Measurements from ENCODE around the gene RRBP1.
"Not testable (repeated sequence)": the region's sequence is repeated elsewhere in the genome, so short reads cannot be mapped to it uniquely, and the experiment has no call there.

RRBP1 gene

DNA sequence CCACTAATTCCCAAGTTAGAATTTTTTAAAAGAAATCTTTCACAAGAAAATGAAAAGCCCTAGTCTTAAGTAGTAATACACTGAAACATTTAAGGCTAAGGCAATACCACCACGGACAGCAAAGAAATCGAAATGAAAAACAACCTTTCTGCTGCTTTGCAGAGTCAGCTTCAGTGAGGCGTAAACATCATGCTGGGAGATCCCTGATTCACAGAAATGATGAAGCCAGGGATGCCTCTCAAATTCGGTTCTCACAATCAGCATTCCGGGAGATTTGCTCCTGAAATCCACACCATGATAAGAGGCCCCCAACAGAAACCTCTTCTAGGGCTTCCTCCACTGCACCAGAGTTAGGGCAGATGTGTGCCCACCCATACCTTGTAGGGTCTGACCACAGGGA, 18.6 kb downstream of the RRBP1 start:
- DNase-seq (ENCODE audit: low spot score), result no peak

DNA sequence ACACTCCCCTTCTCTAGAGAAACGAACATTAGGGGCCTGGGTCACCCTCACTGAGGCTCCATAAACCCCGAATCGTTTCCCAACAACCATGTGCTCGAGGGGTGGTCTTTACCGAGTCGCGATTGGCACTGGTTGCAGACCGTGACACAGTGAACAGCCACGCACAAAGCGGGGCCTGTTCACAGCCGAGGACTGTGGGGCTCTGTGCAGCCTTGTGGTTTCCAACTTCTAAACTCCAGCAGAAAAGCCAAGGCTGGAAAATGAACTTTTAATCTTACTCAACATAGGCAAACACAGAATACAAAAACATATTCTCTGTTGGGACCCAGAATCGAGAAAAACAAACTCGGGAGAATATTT, 19.0 kb downstream of the RRBP1 start:
- DNase-seq (ENCODE audit: low spot score), result no peak

DNA sequence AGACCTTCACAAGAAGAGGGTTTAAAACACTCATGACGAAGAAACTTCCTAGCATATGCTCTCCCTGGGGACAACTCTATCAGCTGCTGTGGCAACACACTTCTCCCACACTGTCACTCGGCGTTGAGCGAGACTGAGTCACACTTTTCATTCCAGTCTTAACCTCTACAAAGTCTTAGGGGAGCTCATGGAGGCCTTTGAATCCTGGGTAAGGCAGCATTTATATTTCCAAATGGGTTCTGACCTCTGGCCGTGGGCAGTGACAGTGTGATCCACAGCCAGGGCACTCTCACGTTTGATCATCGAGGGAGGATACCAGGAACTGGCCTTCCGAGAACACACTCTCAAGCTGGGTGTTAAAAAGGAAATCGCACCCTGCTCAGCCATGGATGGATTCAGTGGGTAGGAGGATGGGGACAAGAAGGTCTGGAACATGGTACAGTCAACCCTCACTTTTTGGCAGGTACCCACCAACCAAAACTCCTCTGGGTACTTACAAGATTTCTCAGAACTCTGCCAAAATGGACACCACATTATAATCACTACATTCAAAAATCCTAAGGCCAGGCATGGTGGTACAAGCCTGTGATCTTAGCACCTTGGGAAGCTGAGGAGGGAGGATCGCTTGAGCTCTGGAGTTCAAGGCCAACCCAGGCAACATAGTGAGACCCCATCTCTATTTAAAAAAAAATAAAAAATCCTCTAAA, 19.6 kb downstream of the RRBP1 start:
- DNase-seq (ENCODE audit: low spot score), result peak; percentile 76

- DNase-seq (ENCODE audit: low spot score), result peak; percentile 63
Measured at GRCh38 chr20:17661121-17661744, 20.8 kb downstream of the RRBP1 start.

- no peak for DNase-seq (ENCODE audit: low spot score)
Measured at GRCh38 chr20:17660667-17661066, 21.4 kb downstream of the RRBP1 start.

DNA sequence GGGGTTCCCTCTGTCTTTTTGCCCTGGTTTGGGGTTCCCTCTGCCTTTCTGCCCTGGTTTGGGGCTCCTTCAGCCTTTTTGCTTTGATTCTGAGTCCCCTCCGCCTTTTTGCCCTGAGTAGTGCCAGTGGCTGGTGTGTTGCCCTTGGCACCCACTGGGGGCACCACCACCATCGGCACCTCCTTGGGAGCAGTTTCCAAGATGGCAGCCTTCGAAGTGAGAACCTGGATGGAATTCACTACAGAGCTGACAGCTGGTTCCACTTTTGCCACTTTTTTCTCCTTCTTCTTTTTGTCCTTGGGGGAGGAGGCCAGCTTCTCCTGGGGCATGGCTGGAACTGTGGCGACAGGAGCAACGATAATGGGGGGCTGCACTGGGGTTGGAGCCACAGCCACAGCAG, 22.2 kb downstream of the RRBP1 start:
- no peak for DNase-seq (ENCODE audit: low spot score)

DNA sequence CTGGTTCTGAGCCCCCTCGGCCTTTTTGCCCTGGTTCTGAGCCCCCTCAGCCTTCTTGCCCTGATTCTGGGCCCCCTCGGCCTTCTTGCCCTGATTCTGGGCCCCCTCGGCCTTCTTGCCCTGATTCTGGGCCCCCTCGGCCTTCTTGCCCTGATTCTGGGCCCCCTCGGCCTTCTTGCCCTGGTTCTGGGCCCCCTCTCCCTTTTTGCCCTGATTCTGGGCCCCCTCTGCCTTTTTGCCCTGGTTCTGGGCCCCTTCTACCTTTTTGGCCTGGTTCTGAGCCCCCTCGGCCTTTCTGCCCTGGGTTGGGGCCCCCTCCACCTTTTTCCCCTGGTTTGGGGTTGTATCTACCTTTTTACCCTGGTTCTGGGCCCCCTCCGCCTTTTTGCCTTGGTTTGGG, 22.7 kb downstream of the RRBP1 start:
- not testable (repeated sequence) for DNase-seq (ENCODE audit: low spot score)

GRCh38 chr20:17658648-17658993, 23.4 kb downstream of the RRBP1 start:
- no peak for DNase-seq (ENCODE audit: low spot score)

- DNase-seq (ENCODE audit: low spot score), result no peak
Measured at GRCh38 chr20:17657898-17658647, 24.0 kb downstream of the RRBP1 start.

- no peak for DNase-seq (ENCODE audit: low spot score)
Measured at GRCh38 chr20:17657079-17657825, 24.8 kb downstream of the RRBP1 start.

DNA sequence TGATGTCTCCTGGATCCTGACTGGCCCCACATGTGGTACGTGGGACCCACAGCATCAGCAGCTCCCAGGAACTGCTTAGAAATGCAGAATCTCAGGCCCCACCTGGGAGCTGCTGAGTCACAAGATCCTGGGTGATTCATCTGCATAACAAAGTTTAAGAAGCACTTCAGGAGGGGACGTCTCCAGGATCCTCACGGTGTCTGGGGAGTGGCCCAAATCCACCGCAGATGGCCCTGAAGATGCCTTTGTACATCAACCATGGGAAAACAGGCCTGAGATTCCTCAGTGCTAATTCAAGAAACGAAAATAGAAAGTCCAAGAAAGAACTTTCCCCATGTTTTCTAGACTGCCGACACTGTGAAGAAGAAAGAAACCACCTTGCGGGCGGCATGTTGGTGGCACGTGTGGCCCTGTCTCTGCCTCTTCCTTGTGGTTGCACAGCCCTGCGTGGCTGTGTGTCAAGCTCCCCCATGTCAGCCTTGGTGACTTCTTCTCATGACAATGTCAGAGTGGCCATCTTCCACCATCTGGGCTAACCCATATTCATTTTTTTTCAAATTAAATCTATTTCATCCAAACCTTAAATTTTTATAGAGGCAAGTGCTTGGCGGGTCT, 26.1 kb downstream of the RRBP1 start:
- DNase-seq (ENCODE audit: low spot score), result peak; percentile 64

DNA sequence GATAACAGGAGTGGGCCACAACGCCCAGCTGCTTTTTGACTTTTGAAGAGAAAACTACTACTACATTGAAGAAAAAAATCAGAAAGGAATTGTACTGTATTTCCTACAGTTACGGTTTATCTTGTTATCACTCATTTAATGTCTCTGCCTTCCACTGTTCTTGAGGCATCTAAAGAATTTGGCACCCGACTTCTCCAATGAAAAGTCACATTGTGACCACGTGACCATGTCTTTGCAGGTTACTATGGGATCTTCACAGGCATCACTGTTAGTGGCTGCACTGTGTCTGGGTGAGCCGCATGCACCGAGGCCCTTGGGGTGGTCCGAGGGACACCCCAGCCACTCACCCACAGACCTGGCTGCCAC, 26.8 kb downstream of the RRBP1 start:
- DNase-seq (ENCODE audit: low spot score), result peak; percentile 66

- peak; percentile 70 for DNase-seq (ENCODE audit: low spot score)
Measured at GRCh38 chr20:17654649-17655285, 27.3 kb downstream of the RRBP1 start.

DNA sequence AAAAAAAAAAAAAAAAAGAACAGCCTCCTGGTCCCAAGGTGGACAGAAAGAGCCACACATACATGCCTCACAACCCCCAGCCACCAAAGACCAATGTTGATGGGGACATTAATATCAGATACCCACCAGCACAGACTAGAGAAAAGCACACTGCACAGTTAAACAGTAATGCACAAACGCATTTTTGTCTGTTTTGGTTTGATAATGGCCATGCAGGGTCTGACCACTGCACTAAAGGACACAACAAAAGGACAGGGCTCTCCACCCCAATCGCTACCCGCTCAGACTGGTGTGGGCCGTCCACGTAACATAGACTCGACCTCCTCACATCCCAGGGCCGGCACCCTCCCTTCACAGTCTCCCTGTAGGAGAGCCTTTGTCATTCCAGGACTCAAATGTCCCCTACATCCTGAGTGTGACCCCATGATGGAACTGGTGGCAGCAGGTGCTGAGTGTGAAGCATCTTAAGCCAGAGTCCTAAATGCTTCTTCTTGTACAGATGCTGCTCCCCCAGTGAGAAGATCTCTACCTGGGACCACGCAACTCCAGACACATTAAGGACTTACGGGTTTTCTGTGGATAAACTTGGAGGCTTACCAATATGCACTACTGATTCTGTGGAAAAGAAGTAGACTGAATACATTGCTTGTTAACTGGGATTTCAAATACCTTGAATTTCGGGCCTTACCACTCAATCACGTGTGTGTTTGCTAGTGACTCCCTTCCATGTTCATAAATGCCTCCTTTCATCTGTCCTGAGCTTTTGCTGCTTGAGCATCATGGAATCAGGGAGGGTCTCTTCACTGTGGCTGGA, 28.0 kb downstream of the RRBP1 start:
- DNase-seq (ENCODE audit: low spot score), result no peak

- DNase-seq (ENCODE audit: low spot score), result no peak
Measured at GRCh38 chr20:17652411-17652810, 29.6 kb downstream of the RRBP1 start.

GRCh38 chr20:17651760-17652388, 30.2 kb downstream of the RRBP1 start:
- no peak for DNase-seq (ENCODE audit: low spot score)

DNA sequence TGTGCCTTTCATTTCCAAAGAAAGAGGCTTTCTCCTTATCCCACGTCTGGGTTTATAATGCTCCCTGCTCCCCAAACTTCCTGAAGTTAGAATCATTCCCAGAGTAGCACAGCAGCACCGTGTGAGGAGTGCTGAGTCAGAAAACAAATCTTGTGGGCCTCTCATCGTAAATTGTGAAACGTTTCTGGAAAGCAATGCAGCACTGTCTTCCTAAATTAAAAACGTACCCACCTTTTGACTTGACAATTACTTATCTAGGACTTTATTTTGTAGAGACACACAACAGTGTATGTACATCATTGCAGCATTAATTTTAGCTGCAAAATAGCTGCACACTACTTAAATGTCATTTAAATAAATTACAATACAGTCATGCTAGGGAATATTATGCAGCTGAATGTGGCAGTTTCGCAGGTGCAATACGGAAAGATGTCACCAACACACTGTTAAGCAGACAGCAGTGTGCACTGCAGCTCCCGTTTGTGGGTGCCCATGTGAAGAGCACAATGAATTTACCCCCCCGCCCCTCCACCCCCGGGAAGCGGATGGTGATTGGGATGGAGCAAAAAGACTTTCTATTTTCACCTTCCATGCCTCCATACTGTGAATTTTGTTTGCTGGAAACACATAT, 30.8 kb downstream of the RRBP1 start:
- peak; percentile 76 for DNase-seq (ENCODE audit: low spot score)

GRCh38 chr20:17650301-17651128, 31.5 kb downstream of the RRBP1 start:
- DNase-seq (ENCODE audit: low spot score), result no peak
